ENCODE data around the gene FHIT.

DNA sequence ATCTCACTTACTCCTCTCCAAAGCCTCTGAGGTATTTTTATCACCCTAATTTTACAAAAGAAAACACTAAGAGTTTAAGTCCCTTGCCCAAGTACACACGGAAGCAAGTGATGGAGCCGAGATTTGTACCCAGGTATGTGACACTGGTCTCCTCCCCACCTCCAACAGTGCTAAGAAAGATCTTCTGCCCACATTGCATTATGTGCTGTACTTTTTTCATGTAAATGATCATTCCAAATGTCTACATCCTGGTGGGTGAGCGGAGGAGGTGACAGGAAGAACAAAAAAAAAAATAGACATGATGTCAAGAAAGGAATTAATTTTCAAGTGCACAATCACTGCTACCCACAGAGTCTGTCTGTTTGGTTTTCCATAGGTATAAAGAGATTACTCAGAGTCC, 694.1 kb downstream of the FHIT start:
- TF ChIP-seq EZH2phosphoT487 (IDR thresholded peaks at IDR 0.05; ENCODE audit: low read depth, severe bottlenecking, unreplicated experiment) = no peak
- TF ChIP-seq, protein P1, sequence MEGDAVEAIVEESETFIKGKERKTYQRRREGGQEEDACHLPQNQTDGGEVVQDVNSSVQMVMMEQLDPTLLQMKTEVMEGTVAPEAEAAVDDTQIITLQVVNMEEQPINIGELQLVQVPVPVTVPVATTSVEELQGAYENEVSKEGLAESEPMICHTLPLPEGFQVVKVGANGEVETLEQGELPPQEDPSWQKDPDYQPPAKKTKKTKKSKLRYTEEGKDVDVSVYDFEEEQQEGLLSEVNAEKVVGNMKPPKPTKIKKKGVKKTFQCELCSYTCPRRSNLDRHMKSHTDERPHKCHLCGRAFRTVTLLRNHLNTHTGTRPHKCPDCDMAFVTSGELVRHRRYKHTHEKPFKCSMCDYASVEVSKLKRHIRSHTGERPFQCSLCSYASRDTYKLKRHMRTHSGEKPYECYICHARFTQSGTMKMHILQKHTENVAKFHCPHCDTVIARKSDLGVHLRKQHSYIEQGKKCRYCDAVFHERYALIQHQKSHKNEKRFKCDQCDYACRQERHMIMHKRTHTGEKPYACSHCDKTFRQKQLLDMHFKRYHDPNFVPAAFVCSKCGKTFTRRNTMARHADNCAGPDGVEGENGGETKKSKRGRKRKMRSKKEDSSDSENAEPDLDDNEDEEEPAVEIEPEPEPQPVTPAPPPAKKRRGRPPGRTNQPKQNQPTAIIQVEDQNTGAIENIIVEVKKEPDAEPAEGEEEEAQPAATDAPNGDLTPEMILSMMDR (IDR thresholded peaks at IDR 0.05; ENCODE audit: poor library complexity) = no peak
- TF ChIP-seq EZH2 (IDR thresholded peaks at IDR 0.05; ENCODE audit: borderline replicate concordance) = no peak

Data from hepatocyte (in vitro differentiated cells).